Esophagus squamous epithelium (tissue), 5 donors: ENCODE results near the gene LDLR. TPM values are rescaled to one million over a fixed set of nuclear protein-coding genes. Genes with fewer than 3 reads are reported as not detected.
A peak's percentile ranks its signal among the peaks of the same experiment; 100 is the strongest.

ENCODE experiments used
- DNase-seq: peaks from one replicate; lab custom pipeline; 2025; lab: John Stamatoyannopoulos, UW
- H3K27ac ChIP-seq, 4 donors: fragments of 200-600 bp; sonication (generic); one replicate each; pipeline ENCODE4 v1.5.1; 2016 to 2019; ENCODE audit warnings: mild to moderate bottlenecking in 1 of 4
- H3K27me3 ChIP-seq, 4 donors: fragments of 200-600 bp; sonication (generic); 1 replicate in 3 of 4; 2 replicates in 1 of 4; pipeline versions ENCODE4 v1.5.1 to v1.6.0; 2017 to 2021; ENCODE audit warnings: antibody characterized with exemption in 1 of 4
- H3K36me3 ChIP-seq, 3 donors: fragments of 200-600 bp; sonication (generic); one replicate each; pipeline ENCODE4 v1.5.1; 2016 to 2019
- H3K4me1 ChIP-seq, 3 donors: fragments of 200-600 bp; sonication (generic); one replicate each; pipeline ENCODE4 v1.5.1; 2017 to 2019
- H3K4me3 ChIP-seq, 4 donors: fragments of 200-600 bp; sonication (generic); 1 replicate in 3 of 4; 2 replicates in 1 of 4; pipeline ENCODE4 v1.5.1; 2016 to 2019; ENCODE audit warnings: mild to moderate bottlenecking in 2 of 4, moderate library complexity in 1 of 4
- H3K9me3 ChIP-seq, 3 donors: fragments of 200-600 bp; sonication (generic); one replicate each; pipeline ENCODE4 v1.5.1; 2016 to 2019
- POLR2A ChIP-seq, 4 donors: fragments of 450-650 bp; IDR thresholded peaks; one replicate each; pipeline ENCODE4 v1.6.1; 2017; ENCODE audit warnings: antibody characterized with exemption in 4 of 4, mild to moderate bottlenecking in 4 of 4, moderate library complexity in 3 of 4
- WGBS, 2 donors: methylation state at CpG; one replicate each; pipeline ENCODE4 v1.1.5; 2018; 5-methylcytosine and 5-hydroxymethylcytosine counted together
- intact Hi-C: fragments of 100-400 bp; cut with DNase I; formaldehyde crosslinking; loops from one replicate; pipeline ENCODE4 v1.15.0; 2022
- total RNA-seq, 4 donors: library from RNA; depleted of rRNA; stranded (reverse); fragments of >200 nt; gene quantifications; one replicate each; pipeline ENCODE4 v1.1.0, GENCODE V29; 2016
- TF ChIP-seq, protein P1 (sequence below), 6 experiments: fragments of 450-650 bp in 4 of 6; fragments of 200-600 bp in 2 of 6; sonication (generic) in 2 of 6; IDR thresholded peaks; one replicate each; pipeline ENCODE4 v1.5.1; 2016 to 2019; ENCODE audit warnings: antibody characterized with exemption in 6 of 6, mild to moderate bottlenecking in 4 of 6, moderate library complexity in 4 of 6
- donor health status: DM: yes; HTN: yes; CAD: no.

Gene LDLR
- total RNA-seq, 4 donors from 2014 or later, result 58.9 to 207 (median 149) TPM

DNA sequence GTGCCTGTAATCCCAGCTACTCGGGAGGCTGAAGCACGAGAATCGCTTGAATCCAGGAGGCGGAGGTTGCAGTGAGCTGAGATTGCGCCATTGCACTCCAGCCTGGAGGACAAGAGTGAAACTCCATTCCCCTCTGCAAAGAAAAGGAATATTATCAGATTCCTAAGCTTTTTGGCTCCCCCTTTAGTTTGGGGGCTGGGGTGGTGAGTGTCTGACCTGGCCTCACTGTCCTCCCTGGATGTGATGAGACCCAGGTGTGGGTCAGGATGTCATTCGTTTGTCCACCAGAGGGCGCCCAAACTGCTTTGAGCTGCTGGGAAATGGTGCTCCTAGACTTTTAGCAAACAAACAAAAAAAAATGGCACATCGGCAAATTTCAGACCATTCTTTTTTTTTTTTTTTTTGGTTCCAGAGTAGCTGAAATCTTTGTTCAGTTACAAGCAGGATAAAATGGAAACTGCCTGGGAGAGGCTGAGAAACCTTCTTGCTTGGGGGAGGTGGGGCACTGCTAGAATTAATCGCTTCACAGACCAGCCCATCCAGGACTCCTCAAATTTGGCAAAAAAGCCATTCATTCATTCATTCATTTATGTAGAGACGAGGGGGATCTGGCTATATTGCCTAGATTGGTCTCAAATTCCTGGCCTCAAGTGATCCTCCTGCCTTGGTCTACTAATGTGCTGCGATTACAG lies 36.9 kb downstream of the LDLR start:
- TF ChIP-seq, protein P1, sequence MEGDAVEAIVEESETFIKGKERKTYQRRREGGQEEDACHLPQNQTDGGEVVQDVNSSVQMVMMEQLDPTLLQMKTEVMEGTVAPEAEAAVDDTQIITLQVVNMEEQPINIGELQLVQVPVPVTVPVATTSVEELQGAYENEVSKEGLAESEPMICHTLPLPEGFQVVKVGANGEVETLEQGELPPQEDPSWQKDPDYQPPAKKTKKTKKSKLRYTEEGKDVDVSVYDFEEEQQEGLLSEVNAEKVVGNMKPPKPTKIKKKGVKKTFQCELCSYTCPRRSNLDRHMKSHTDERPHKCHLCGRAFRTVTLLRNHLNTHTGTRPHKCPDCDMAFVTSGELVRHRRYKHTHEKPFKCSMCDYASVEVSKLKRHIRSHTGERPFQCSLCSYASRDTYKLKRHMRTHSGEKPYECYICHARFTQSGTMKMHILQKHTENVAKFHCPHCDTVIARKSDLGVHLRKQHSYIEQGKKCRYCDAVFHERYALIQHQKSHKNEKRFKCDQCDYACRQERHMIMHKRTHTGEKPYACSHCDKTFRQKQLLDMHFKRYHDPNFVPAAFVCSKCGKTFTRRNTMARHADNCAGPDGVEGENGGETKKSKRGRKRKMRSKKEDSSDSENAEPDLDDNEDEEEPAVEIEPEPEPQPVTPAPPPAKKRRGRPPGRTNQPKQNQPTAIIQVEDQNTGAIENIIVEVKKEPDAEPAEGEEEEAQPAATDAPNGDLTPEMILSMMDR (IDR thresholded peaks at IDR 0.05), result peak; percentile 40 to 85 (median 68)
- TF ChIP-seq POLR2A (IDR thresholded peaks at IDR 0.05), result no peak
- intact Hi-C loops, result loop anchor here (5.0 kb wide), 1 partner anchor 89 kb away; no protein-coding TSS in a partner anchor

DNA sequence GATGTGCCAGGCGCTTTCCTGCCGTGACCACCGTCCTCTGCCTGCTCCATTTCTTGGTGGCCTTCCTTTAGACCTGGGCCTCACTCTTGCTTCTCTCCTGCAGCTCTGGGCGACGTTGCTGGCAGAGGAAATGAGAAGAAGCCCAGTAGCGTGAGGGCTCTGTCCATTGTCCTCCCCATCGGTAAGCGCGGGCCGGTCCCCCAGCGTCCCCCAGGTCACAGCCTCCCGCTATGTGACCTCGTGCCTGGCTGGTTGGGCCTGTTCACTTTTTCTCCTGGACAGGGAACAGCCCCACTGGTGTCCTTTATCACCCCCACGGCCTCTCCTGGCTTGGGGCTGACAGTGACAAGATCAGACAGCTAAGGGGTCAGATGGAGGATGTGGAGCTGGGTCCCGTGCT lies 38.6 kb downstream of the LDLR start:
- H3K36me3 ChIP-seq, result peaks cover 47 to 98% (median 65%) of the 10 kb centered on the region in 3 donors
- WGBS, 2 donors, result 80 to 95% methylated on average over 6 to 10 of the region's 15 CpGs
- intact Hi-C loops, result loop anchor here (5.0 kb wide), 1 partner anchor 91 kb away; no protein-coding TSS in a partner anchor

More for the DNA sequence above, 36.9 kb downstream of the LDLR start:
- Histone ChIP-seq H3K27ac (peak overlapping the region in 3 of 4 donors; percentile 5 to 54 (median 34)), H3K4me3 (no peak overlapping the region), H3K27me3 (no peaks in the 10 kb centered on the region), H3K36me3 (peaks cover 44 to 100% (median 69%) of the 10 kb centered on the region in 3 donors), H3K4me1 (peaks cover 0 to 21% (median 7%) of the 10 kb centered on the region in 3 donors), H3K9me3 (no peaks in the 10 kb centered on the region)
- 56 to 60% methylated on average over 11 of the region's 11 CpGs for WGBS, 2 donors
- DNase-seq, result no peak

GRCh38 chr19:11130824-11131455 lies 41.7 kb downstream of the LDLR start:
- Histone ChIP-seq H3K9me3 (no peaks in the 10 kb centered on the region), H3K27me3 (no peaks in the 10 kb centered on the region), H3K4me1 (peaks cover 0 to 20% (median 7%) of the 10 kb centered on the region in 3 donors), H3K27ac (peak overlapping the region in 3 of 4 donors; percentile 63 to 84 (median 63)), H3K4me3 (no peak overlapping the region), H3K36me3 (peaks cover 43 to 77% (median 44%) of the 10 kb centered on the region in 3 donors)
- 43 to 49% methylated on average over 7 to 11 of the region's 19 CpGs for WGBS, 2 donors
- no peak for DNase-seq
- TF ChIP-seq POLR2A (IDR thresholded peaks at IDR 0.05), result no peak
- TF ChIP-seq, protein P1 (IDR thresholded peaks at IDR 0.05), result peak; percentile 83 to 92 (median 87)
- intact Hi-C loops, result no loop called here

More for the DNA sequence above, 38.6 kb downstream of the LDLR start:
- H3K27me3 ChIP-seq, result no peaks in the 10 kb centered on the region
- DNase-seq, result no peak
- TF ChIP-seq, protein P1 (IDR thresholded peaks at IDR 0.05), result no peak
- TF ChIP-seq POLR2A (IDR thresholded peaks at IDR 0.05), result no peak
- H3K4me3 ChIP-seq, result no peak overlapping the region
- no peaks in the 10 kb centered on the region for H3K9me3 ChIP-seq
- H3K4me1 ChIP-seq, result peaks cover 0 to 22% (median 7%) of the 10 kb centered on the region in 3 donors
- H3K27ac ChIP-seq, result peak overlapping the region in 1 of 4 donors; percentile 2

DNA sequence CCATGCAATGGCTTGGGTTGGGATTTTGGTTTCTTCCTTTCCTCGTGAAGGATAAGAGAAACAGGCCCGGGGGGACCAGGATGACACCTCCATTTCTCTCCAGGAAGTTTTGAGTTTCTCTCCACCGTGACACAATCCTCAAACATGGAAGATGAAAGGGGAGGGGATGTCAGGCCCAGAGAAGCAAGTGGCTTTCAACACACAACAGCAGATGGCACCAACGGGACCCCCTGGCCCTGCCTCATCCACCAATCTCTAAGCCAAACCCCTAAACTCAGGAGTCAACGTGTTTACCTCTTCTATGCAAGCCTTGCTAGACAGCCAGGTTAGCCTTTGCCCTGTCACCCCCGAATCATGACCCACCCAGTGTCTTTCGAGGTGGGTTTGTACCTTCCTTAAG lies 42.2 kb downstream of the LDLR start:
- H3K4me1 ChIP-seq, result peaks cover 0 to 15% (median 7%) of the 10 kb centered on the region in 3 donors
- intact Hi-C loops, result no loop called here
- peak overlapping the region in 3 of 4 donors; percentile 63 to 84 (median 63) for H3K27ac ChIP-seq
- peaks cover 43 to 72% (median 44%) of the 10 kb centered on the region in 3 donors for H3K36me3 ChIP-seq
- H3K27me3 ChIP-seq, result no peaks in the 10 kb centered on the region
- H3K4me3 ChIP-seq, result no peak overlapping the region
- no peak for TF ChIP-seq POLR2A (IDR thresholded peaks at IDR 0.05)
- TF ChIP-seq, protein P1 (IDR thresholded peaks at IDR 0.05), result no peak
- WGBS, 2 donors, result 84% methylated on average over 4 to 7 of the region's 7 CpGs
- no peaks in the 10 kb centered on the region for H3K9me3 ChIP-seq
- no peak for DNase-seq
